ENCODE results near the gene KNDC1.

The KNDC1 gene

DNA sequence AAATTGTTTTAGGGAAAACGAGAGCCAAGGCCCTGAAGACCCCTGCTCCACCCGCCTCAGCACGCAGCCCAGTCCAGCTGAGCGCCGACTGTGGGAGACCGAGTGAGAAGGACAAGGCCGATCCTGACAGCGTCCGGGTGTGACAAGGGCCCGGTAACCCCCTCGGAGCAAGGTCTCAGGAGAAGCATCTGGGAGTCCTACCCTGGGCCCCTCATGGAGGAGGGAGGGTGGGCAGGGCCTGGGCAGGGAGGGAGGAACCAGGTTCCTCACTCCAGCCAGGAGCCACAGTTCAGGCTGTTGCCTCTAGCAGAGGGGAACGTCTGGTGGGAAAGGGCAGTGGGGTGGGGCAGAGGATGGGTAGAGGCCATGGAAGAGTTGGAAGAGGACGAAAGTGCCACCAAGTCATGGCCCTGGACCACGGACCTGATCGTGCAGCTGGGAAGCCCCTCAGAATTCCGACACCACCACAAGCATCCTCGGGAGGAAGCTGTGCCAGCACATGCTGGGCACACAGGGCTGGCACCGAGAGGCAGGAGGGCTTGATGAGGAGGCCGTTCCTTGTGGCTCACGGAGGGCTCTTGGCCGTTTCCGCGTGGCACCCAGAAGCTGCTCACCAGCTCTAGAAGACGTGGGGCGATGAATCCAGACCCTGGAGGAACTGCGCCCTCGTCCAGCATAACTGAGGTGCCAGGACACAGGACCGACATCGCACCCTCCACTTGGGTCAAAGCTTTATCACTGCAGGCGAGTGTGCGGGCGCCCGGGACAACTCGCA lies 2.2 kb upstream of the KNDC1 start:
- peaks cover 38% of the 10 kb centered on the region for H3K27me3 ChIP-seq (ENCODE audit: insufficient read depth, poor library complexity, severe bottlenecking)
- TF ChIP-seq POLR2AphosphoS5 (IDR thresholded peaks at IDR 0.05; ENCODE audit: low read depth) (no peak), CTCF (IDR thresholded peaks at IDR 0.05; ENCODE audit: insufficient read depth, low read length) (no peak), SPI1 (IDR thresholded peaks at IDR 0.05; ENCODE audit: borderline replicate concordance, low read depth) (no peak), GABPA (IDR thresholded peaks at IDR 0.05; ENCODE audit: low read depth) (no peak)
- TF ChIP-seq, protein P1, sequence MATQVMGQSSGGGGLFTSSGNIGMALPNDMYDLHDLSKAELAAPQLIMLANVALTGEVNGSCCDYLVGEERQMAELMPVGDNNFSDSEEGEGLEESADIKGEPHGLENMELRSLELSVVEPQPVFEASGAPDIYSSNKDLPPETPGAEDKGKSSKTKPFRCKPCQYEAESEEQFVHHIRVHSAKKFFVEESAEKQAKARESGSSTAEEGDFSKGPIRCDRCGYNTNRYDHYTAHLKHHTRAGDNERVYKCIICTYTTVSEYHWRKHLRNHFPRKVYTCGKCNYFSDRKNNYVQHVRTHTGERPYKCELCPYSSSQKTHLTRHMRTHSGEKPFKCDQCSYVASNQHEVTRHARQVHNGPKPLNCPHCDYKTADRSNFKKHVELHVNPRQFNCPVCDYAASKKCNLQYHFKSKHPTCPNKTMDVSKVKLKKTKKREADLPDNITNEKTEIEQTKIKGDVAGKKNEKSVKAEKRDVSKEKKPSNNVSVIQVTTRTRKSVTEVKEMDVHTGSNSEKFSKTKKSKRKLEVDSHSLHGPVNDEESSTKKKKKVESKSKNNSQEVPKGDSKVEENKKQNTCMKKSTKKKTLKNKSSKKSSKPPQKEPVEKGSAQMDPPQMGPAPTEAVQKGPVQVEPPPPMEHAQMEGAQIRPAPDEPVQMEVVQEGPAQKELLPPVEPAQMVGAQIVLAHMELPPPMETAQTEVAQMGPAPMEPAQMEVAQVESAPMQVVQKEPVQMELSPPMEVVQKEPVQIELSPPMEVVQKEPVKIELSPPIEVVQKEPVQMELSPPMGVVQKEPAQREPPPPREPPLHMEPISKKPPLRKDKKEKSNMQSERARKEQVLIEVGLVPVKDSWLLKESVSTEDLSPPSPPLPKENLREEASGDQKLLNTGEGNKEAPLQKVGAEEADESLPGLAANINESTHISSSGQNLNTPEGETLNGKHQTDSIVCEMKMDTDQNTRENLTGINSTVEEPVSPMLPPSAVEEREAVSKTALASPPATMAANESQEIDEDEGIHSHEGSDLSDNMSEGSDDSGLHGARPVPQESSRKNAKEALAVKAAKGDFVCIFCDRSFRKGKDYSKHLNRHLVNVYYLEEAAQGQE (IDR thresholded peaks at IDR 0.05; ENCODE audit: insufficient replicate concordance, low read depth): no peak
- no peak overlapping the region for H3K4me3 ChIP-seq (replicated peaks; ENCODE audit: insufficient read depth, low read length)
- DNase-seq (ENCODE audit: low read depth in 1 of 2, low spot score in 1 of 2): no peak
- no peak overlapping the region for H3K27ac ChIP-seq (replicated peaks)

GRCh38 chr10:133158437-133158755 lies 1.6 kb upstream of the KNDC1 start:
- TF ChIP-seq GABPA (IDR thresholded peaks at IDR 0.05; ENCODE audit: low read depth): no peak
- Histone ChIP-seq H3K27me3 (ENCODE audit: insufficient read depth, poor library complexity, severe bottlenecking) (peaks cover 39% of the 10 kb centered on the region), H3K27ac (replicated peaks) (no peak overlapping the region), H3K4me3 (replicated peaks; ENCODE audit: insufficient read depth, low read length) (no peak overlapping the region)
- DNase-seq (ENCODE audit: low read depth in 1 of 2, low spot score in 1 of 2): no peak

DNA sequence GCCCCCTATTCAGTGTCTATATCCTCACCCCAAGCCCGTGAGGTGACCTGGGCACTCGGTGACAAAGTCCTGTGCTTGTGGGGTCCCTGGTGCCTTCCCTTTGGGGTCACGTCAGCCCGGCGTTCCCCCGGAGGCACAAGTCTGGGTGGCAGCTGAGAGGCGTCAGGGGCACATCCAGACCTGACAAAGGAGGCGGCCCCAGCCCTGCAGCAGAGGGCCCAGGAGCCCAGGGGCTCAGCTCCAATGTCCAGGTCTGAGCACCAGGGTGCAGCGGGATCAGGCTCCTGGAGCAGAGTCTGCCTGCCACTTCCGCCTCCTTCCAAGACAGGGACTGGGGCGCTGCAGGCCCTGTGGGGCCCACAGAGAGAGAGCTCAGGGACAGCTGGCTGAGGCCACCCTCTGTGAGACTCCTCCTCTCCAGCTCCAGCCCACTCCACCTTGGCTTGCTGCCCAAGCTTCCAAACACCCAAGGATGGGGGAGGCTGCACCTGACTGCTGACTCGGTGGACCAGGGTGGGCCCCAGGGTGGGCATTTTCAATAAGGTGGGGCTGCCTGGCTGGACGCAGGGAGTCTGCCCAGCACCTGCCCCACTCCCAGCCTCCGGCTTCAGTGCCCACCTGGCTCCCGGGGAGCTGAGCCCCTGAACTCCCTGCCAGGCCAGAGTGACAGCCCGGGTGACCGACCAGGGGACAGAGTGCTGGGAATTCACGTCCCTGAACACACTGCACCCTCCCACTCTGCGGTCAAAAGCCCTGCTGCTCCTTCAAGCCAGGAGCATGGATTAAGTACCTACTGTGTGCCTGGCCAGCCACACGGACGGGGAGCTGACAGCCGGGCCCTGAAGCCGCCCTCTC lies 1.0 kb upstream of the KNDC1 start:
- no peak for DNase-seq (ENCODE audit: low read depth in 1 of 2, low spot score in 1 of 2)
- Histone ChIP-seq H3K27me3 (ENCODE audit: insufficient read depth, poor library complexity, severe bottlenecking) (peaks cover 41% of the 10 kb centered on the region), H3K27ac (replicated peaks) (no peak overlapping the region)

More for the DNA sequence above, 1.0 kb upstream of the KNDC1 start:
- H3K4me3 ChIP-seq (replicated peaks; ENCODE audit: insufficient read depth, low read length): no peak overlapping the region
- TF ChIP-seq POLR2AphosphoS5 (IDR thresholded peaks at IDR 0.05; ENCODE audit: low read depth) (no peak), CTCF (IDR thresholded peaks at IDR 0.05; ENCODE audit: insufficient read depth, low read length) (no peak), GABPA (IDR thresholded peaks at IDR 0.05; ENCODE audit: low read depth) (no peak), SPI1 (IDR thresholded peaks at IDR 0.05; ENCODE audit: borderline replicate concordance, low read depth) (no peak)
- TF ChIP-seq, protein P1 (IDR thresholded peaks at IDR 0.05; ENCODE audit: insufficient replicate concordance, low read depth): no peak
